IPS DF 6.9 (cell line): ENCODE data around the gene ZNF507.

Experiments used
- DNase-seq: peaks from one replicate; pipeline ENCODE4 v3.0.0-alpha.2; 2013; ENCODE audit warnings: low read depth, low spot score
- H3K27ac ChIP-seq: one replicate; pipeline ENCODE4 v1.5.1; 2013; ENCODE audit warnings: low read length, control low read depth
- H3K27me3 ChIP-seq: 2 replicates; pipeline ENCODE4 v1.6.1; 2013; ENCODE audit warnings: mild to moderate bottlenecking, low read length; ENCODE audit not compliant: control insufficient read depth, insufficient read depth
- H3K36me3 ChIP-seq: 2 replicates; pipeline ENCODE4 v1.6.1; 2013; ENCODE audit warnings: low read length; ENCODE audit not compliant: control insufficient read depth, insufficient read depth
- H3K4me1 ChIP-seq: 2 replicates; pipeline ENCODE4 v1.6.1; 2013; ENCODE audit warnings: low read length; ENCODE audit not compliant: control insufficient read depth, insufficient read depth
- H3K4me3 ChIP-seq: 2 replicates; pipeline ENCODE4 v1.5.1; 2013; ENCODE audit warnings: mild to moderate bottlenecking, low read length
- H3K9me3 ChIP-seq: 2 replicates; pipeline ENCODE4 v1.6.1; 2013; ENCODE audit warnings: low read length, inconsistent platforms; ENCODE audit not compliant: control insufficient read depth, insufficient read depth
- WGBS: extraction: QIAGEN DNeasy Blood & Tissue Kit; methylation state at CpG from one replicate; pipeline ENCODE4 v1.1.7; 2013; ENCODE audit warnings: mixed read lengths, missing lambda C conversion rate; ENCODE audit not compliant: insufficient read length, insufficient coverage; 5-methylcytosine and 5-hydroxymethylcytosine counted together

ZNF507 gene

DNA sequence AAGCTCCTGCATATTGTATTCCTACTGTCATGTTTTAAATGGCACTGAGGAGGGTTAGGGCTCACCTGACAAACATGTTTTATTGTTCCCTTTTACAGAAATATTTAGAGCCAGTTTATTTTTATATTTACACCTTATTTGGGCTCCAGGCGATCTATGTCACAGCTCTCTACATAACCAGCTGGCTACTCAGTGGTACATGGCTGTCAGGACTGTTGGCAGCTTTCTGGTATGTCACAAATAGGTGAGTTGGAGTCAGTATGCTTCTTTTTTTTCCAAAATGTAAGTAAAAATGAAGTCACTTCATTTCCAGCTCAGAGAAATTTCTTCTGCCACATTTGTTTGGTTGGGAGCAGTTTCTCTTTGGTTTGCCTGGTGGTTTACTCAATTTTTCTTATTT is 91.7 kb downstream of the ZNF507 start:
- no peaks in the 10 kb centered on the region for H3K9me3 ChIP-seq
- H3K36me3 ChIP-seq: no peaks in the 10 kb centered on the region
- H3K27ac ChIP-seq: no peak overlapping the region
- no peak overlapping the region for H3K4me3 ChIP-seq
- WGBS: no CpG with 5 or more reads among the region's 1 CpG
- H3K27me3 ChIP-seq: no peaks in the 10 kb centered on the region
- no peak for DNase-seq
- H3K4me1 ChIP-seq: no peaks in the 10 kb centered on the region
